Measurements from ENCODE around the gene CDC42BPG.

Gene CDC42BPG

DNA sequence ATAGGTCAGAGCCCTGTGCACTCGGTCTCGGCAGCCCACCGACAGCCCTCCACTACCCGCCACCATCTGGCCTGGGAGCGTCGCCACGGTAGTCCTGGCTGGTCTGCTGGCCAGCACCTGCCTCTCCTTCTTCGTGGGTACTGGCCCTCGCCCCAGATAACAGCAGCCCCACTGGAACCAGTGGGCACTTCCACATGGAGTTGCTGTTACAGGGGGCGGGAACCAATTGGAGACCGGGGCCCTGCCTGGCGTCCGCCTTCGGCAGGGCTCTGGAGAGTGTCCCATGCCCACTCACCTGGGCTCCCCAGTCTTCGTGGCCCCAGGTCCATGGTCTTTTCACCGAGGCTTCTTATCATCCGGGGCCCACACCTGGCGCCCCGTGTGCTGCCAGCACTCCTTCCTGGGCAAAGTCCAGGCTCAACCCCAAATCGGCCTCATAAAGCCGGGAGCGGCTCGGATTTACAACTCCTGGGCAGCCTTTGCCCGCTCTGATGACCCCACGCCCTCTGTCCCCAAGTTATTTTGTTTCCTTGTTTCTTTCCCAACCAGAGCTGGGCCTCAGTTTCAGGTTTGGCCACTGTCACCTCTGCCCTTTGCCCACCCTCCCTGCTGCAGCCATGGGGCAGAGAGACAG, 46.9 kb upstream of the CDC42BPG start:
- Histone ChIP-seq H3K27ac (no peak overlapping the region), H3K4me3 (no peak overlapping the region)
- DNase-seq (ENCODE audit: low spot score) = no peak
- TF ChIP-seq, protein P1, sequence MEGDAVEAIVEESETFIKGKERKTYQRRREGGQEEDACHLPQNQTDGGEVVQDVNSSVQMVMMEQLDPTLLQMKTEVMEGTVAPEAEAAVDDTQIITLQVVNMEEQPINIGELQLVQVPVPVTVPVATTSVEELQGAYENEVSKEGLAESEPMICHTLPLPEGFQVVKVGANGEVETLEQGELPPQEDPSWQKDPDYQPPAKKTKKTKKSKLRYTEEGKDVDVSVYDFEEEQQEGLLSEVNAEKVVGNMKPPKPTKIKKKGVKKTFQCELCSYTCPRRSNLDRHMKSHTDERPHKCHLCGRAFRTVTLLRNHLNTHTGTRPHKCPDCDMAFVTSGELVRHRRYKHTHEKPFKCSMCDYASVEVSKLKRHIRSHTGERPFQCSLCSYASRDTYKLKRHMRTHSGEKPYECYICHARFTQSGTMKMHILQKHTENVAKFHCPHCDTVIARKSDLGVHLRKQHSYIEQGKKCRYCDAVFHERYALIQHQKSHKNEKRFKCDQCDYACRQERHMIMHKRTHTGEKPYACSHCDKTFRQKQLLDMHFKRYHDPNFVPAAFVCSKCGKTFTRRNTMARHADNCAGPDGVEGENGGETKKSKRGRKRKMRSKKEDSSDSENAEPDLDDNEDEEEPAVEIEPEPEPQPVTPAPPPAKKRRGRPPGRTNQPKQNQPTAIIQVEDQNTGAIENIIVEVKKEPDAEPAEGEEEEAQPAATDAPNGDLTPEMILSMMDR (IDR thresholded peaks at IDR 0.05) = no peak

DNA sequence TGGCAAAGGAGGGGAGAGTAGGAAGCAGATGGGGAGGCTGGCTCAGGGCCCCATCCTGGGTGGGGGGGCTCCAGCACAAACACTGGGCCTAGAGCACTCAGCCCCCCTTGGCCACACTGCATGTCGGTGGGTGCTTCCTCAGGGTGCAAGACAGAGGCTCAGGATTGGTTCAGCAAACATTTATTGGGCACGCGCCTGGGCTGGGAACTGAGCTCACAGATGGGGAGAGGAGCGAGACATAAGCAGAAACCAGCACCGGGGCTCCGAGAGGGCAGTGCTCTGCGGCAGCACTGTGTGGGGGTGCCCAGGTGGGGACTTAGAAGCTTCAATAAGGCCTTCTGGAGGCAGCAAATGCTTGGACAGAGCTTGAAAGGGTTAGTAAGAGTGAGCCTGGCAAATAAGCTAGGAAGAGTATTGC, 46.1 kb upstream of the CDC42BPG start:
- H3K27ac ChIP-seq = no peak overlapping the region
- no peak overlapping the region for H3K4me3 ChIP-seq
- no peak for DNase-seq (ENCODE audit: low spot score)
- TF ChIP-seq, protein P1 (IDR thresholded peaks at IDR 0.05) = no peak

DNA sequence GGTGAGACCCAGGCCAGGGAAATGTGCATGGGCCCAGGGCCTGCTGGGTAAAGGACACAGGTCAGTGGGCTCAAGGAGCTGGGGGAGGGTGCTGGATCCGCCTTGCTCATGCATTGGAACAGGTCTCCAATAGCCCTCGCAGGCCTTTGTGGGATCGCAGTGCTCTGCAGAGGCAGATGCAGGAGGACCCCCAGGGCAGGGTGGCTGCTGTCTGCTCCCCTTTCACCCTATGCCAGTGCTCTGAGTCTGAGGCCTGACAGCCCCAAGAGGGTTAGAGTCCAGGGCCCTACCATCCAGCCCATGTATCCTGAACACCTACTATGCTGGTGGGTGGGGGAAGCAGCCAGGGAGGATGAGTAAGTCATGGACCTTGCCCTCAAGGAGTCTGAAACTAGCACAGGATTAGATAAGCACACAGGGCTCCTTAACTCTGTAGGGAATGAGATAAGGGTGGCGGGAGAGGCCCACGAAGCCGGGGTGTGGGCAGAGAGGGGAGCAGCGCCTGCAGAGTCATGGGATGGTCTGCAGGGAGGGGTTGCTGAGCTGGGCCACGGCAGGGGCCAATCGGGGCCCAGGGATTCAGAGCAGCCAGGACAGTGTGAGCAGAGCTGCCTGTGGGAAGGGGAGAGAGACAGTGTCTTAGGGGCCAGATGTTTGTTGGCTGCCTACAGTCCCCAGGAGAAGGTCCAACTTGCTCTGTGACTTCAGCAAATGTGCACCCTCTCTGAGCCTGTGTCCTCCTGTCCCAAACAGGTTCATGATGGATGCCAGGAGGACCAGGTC, 44.5 kb upstream of the CDC42BPG start:
- H3K27ac ChIP-seq = no peak overlapping the region
- TF ChIP-seq, protein P1 (IDR thresholded peaks at IDR 0.05) = no peak
- H3K4me3 ChIP-seq = no peak overlapping the region
- no peak for DNase-seq (ENCODE audit: low spot score)

DNA sequence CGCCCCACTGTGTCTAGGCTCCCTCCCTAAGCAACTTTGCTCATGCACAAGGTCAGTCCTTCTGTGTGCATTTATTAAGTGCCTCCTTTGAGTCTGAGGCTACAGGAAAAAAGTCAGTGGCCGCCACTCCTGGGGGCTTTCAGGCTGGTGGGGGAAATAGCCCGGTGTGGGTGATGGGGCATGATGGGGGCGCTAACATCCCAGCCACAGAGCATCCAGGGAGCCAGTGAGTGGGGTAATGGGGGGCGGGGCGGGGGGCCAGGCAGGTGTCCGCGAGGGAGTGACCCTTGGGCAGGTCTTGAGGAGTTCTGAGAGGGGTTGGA, 43.9 kb upstream of the CDC42BPG start:
- Histone ChIP-seq H3K4me3 (peak overlapping the region; percentile 61), H3K27ac (peak overlapping the region in 1 of 2 donors; percentile 25)
- no peak for DNase-seq (ENCODE audit: low spot score)
- TF ChIP-seq, protein P1 (IDR thresholded peaks at IDR 0.05) = no peak

DNA sequence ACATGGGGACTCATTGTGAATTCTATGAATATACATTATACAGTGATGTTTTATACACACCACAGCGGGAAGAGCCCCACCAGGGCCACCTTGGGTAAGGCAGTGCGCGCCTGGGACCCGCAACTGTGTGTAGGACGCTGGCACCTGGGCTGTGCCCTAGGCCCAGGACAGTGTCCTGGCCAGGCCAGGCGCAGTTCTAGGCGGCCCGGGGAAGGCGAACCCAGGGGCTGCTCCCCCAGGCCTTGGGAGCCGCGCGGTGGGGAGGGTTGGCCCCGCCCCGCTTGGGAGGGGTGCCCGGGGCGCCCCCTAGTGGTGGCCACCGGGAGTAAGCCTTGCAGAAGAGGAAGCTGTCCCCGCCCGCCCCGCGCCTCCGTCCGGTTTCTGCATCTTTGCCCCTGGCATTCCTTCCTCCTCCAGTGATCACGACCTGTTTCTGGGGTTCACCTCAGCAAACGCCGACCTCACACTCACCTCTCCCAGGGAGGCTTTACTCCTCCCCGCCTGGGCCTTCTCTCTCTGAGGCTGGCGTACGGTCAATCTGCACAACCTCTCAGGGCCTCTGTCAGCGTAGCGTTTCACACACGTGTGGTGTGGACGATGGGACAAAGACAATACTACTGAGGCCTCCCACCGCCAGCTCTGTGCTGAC, 43.4 kb upstream of the CDC42BPG start:
- DNase-seq (ENCODE audit: low spot score) = no peak
- TF ChIP-seq, protein P1 (IDR thresholded peaks at IDR 0.05) = peak; percentile 98
- Histone ChIP-seq H3K4me3 (peak overlapping the region; percentile 61), H3K27ac (peak overlapping the region in 1 of 2 donors; percentile 25)

DNA sequence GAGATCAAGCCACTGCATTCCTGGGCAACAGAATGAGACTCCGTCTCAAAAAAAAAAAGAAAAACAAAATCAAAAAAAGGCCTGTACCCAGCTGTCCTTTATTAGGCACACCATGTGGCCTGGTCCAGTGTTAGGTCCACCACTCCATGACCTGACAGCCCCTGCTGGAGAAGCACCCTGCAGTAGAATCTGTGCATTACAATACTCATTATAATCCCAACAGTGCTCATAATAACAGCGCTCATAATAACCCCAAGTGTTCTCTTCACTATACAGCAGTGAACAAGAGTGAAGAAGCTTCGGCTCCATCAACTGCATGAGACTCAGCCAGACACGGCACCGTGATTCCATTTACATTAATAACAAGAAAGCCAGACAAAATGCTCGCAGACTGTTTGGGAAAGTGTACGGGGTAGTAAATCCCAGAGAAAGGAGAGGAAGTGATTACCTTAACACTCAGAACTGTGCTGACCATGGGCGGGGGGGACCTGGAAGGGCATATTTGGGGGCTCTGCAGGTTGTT, 42.8 kb upstream of the CDC42BPG start:
- peak overlapping the region in 1 of 2 donors; percentile 25 for H3K27ac ChIP-seq
- TF ChIP-seq, protein P1 (IDR thresholded peaks at IDR 0.05) = no peak
- no peak for DNase-seq (ENCODE audit: low spot score)
- H3K4me3 ChIP-seq = peak overlapping the region; percentile 61

All from coronary artery (tissue), 2 donors.